ENCODE results near the gene CDK14.

DNA sequence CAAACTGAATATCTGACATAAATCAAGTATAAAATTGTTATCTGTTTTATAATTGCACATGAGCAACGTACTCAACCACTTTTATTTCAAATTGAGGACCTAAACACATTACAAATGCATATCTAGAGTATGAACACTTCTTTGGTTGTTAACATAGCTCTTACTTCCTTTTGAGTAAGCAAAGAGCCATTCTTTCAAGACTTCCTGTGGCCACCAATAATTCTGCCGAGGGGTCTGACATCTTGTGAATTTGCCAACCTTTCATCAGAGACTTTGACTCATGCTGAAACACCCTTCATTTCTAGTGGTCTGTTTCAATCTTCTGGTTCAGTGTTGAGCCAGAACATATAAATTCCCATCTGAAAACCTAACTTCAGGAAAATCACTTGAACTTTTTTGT lies 59.4 kb downstream of the CDK14 start:
- TF ChIP-seq, protein P1, sequence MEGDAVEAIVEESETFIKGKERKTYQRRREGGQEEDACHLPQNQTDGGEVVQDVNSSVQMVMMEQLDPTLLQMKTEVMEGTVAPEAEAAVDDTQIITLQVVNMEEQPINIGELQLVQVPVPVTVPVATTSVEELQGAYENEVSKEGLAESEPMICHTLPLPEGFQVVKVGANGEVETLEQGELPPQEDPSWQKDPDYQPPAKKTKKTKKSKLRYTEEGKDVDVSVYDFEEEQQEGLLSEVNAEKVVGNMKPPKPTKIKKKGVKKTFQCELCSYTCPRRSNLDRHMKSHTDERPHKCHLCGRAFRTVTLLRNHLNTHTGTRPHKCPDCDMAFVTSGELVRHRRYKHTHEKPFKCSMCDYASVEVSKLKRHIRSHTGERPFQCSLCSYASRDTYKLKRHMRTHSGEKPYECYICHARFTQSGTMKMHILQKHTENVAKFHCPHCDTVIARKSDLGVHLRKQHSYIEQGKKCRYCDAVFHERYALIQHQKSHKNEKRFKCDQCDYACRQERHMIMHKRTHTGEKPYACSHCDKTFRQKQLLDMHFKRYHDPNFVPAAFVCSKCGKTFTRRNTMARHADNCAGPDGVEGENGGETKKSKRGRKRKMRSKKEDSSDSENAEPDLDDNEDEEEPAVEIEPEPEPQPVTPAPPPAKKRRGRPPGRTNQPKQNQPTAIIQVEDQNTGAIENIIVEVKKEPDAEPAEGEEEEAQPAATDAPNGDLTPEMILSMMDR (conservative IDR thresholded peaks at IDR 0.05), result no peak
- no peak for TF ChIP-seq EZH2 (IDR thresholded peaks at IDR 0.05; ENCODE audit: low read depth)
